ENCODE measurements around the gene CKS1B.
"Not testable (repeated sequence)": the region's sequence is repeated elsewhere in the genome, so short reads cannot be mapped to it uniquely, and the experiment has no call there.

CKS1B gene

DNA sequence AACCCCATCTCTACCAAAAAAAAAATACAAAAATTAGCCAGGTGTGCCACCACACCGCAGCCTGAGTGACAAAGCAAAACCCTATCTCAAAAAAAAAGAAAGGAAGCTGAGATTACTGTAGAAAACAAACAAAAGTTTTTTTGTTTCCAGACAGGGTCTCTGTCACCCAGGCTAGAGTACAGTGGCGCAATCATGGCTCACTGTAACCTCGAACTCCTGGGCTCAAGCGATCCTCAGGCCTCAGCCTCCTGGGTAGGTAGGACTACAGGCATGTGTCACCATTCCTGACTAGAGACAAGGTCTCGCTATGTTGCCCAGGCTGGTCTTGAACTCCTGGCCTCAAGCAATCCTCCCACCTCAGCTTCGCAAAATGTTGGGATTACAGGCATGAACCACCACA, 10.1 kb upstream of the CKS1B start:
- no peak for DNase-seq (ENCODE audit: low read depth)

DNA sequence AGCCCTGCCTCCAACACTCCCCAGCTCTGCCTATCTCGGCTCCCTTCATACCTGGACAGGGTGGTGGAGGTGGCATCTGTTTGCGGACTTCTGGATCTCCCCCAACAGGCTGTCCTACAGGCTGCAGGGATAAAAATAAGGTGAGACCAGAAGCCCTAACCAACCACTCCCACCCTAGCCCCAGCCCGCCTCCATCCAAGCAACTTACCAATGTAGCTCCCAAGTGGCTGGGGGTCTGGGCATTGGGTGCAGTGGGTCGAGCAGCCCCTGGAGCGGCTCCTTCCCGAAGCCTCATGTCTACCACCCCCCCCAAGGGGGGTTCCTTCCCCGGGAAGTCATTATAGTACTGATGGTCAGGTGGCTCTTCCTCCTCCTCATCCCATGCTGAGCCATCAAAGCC, 8.4 kb upstream of the CKS1B start:
- no peak for DNase-seq (ENCODE audit: low read depth)

DNA sequence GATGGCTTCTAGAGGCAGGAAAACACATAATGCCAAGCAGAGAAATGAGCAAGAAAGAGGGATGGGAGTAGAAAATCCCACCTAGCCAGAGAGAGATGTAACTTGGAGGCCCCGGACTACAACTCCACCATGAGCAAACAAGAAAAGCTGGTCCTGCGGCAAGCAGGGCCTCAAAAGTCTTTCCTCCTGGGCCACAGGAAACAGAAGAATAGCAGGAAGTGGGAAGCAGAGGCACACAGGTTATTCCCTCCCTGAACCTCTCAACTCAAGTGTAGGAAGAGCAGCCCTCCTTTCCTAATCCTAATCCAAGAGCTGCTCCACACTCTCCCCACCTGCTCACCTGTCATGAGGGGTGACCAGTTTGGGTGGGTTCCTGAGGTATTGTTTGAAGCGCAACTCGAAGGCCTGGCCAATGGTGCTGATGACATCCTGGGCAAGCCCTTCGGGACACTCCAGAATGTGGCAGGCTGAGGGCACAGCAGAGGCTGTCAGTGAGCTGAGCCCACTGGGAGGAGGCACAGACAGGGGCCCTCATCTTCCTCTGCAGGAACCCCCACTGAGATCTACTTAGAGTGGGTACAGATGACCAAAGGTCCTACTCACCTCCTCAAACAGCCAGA, 7.0 kb upstream of the CKS1B start:
- no peak for DNase-seq (ENCODE audit: low read depth)

DNA sequence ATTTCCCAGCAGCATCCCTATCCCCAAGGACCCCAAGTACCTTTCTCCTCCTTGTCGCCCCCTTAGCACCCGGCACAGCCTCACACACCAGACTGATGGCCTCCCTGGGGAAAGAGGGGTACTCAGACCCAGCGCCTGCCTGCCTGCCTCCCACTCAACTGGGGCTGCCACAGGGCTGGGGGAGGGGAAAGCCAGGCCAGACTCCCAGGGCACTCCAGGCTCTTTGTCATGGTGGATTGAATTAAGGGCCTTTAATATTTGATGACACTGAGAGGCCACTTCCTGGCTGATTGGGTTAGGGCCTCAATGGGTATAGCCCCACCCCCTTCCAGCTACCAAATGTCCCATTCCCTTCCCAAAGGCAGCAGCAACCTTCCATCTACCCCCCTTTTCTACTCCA, 5.8 kb upstream of the CKS1B start:
- no peak for DNase-seq (ENCODE audit: low read depth)

DNA sequence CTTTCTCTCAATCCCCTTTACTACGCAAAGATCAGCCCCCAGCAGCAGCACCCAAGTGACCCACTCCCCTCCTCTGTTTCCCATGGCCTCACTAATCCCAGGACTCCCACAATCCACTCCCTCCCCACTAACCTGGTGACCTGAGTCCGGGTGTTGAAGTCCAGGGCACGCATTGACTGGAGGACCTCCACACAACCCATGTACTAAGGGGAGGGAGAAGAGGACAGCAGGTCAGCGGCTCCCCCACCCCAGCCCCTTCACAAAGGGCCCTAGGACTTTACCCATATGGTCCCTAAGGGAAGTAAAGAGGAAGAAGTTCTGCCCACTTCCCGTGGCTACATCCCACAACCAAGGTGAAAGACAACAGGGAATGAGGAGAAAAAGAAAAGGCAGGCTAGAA, 5.2 kb upstream of the CKS1B start:
- no peak for DNase-seq (ENCODE audit: low read depth)

DNA sequence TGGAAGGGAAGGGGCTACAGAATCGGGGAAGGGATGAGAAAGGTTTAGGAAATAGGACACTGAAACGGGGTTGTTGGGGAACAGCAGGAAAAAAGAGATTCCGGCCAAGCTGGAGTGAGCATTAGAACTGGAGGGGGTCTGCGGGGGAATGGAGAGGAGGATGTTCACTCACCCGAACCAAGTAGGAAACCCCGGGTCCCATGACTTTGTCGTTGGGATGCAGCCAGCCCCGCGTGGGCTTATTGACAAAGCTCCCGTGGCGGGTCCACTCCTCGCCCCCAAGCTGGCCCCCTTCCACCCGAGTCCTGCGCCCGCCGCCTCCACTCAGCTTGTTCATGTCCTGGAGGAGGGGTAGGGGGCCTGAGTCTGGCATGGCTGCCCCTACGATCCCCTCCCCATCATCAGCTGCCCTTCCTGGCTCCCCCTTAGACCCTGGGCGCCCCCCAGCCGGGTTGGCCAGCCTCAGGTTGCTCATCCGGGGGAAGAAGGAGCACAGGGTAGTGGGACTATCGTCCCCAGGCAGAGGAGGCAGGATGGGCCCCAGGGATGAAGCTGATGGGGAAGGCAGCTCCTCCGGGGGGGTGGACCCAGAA, 4.5 kb upstream of the CKS1B start:
- DNase-seq (ENCODE audit: low read depth) = no peak

DNA sequence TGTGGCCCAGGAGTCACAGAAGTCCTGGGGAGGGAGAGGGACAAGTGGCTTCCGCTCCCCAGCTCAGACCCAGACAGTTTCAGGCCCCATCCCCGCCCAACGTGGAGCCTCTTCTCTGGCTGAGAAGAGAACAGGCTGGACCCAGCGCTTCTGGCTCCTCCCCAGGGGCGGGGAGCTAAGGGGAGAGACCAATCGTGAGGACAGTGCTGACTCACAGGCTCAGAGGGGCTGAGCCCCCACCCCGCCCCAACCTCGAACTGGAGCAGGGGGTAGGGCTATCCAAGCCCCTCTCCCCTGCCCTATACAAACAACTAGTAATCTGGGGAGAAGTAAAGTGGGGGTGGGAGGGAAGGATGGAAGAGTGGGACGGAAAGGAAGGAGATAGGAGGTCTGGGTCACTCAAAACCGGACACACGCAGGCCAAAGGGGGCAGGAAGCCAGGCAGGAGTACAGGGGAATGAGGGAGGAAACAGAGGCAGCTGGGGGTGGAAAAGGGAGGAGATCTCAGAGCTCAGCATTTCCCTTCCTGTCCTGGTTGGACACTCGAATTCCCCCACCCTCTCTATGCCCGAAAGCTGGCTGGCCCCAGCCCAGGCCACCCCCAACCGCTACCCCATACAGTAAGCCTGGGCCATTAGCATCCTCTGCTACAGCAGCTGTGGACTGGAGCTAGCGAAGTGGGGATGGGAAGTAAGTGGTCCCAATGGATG, 3.7 kb upstream of the CKS1B start, which contains the start of gene SHC1:
SHC1 (minus strand) TSS at position 117 of the 710 bp plus-strand sequence. CDS start 221 bp downstream, outside the sequence.
- DNase-seq (ENCODE audit: low read depth) = peak; percentile 87

DNA sequence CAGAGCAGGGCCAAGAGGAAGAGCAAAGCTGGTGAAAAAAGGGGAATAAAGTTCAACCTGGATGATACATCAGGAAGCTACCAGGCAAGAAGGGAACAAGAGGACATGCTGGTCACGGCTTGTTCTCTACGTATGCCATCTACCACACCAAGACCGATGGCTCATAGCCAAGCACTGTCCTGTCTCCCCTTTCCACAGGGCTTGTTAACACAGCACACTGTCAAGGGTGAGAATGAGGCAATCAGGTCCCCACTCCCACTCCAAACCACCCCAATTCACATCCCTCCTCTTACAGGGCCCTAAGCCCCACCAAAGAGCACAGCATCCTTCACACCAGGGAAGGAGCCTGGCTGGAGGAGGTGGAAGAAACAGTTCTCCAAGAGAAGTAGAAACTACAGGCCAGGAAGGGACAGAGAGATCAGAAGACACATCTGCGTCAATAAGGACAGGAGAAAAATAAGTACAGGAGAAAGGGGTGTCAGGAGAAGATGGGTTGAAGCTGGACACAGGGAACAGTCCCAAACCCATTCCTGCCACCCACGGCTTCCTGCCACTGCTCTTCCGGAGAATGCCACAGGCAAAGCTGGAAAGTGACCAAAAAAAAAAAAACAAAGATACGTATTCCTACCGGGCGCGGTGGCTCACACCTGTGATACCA, 3.0 kb upstream of the CKS1B start:
- DNase-seq (ENCODE audit: low read depth) = no peak

DNA sequence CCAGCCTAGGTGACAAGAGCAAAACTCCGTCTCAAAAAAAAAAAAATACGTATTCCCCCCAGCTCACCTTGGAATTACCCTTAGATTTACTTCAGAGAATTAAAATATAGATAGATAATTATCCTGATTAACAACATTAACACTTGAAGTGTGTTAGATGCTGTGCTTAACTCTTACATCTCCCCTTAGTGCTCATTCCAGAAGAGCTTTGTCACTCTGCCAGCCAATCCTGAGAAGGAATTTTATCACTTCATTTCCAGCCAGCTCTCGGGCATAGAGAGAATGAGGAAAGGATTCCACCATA, 2.3 kb upstream of the CKS1B start:
- DNase-seq (ENCODE audit: low read depth) = no peak

DNA sequence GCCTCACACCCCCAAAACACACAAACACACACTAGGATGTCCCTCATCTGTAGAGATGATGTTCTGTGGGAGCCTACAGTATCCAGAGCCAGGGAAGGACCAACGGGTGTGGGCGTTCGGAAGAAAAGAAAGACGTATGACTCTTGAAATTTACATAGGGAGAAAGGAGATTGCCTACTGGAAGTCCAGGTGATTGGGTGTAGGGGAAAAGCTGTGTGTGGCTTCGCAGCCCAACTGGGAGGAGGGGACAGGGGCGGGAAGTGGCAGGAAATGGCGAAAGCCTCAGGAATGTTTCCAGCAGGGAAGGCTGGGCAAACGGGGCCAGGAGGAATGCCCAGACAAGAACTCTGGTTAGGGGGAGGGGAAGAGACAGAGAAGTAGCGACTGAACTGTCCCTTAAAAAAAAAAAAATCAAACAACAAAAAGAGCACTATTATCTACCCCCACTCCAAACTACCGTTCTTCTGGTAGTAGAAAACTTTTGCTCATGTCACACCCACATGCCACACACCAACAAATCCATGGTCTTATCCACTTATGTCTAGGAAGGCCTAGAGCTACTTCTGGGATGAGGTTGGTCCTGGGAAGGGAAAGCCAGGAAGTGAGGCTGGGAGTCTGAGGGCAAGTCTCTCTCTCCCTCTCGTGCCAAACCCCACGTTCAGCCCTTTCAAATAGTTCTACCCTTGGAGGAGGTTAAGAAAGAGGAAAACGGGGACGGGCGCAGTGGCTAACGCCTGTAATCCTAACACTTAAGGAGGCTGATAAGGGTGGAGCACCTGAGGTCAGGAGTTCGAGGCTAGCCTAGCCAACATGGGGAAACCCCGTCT, 1.8 kb upstream of the CKS1B start:
- no peak for DNase-seq (ENCODE audit: low read depth)

DNA sequence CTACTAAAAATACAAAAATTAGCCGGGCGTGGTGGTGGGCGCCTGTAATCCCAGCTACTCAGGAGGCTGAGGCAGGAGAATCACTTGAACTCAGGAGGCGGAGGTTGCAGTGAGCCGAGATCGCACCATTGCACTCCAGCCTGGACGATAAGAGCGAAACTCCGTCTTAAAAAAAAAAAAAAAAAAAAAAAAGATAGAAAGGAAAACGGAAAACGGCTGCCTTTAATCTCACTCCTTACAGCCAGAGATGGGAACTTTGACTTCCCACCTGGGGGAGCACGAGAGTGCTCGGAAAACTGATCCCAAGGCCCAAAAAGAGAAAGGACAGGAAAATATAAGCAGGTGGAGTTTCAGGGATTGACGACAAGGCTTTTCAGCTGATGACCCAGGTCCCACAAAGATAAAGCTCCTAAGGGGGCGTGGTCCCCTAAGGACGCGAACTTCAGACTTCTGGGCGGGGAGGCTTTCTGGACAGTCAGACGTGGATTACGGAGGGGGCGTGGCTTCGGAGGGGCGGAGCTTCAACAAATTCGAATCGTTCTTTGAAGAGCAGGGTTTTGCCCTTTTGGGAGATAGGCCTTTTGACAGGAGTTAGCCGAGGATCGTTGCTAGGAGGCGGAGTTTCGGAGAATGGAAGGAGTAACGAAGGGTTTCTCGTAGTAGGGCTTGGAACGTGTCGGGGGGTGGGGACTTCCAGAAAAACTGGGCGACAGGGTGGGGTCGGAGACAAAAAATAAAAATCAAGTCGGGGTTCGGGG, 958 bp upstream of the CKS1B start:
- peak; percentile 89 for DNase-seq (ENCODE audit: low read depth)

DNA sequence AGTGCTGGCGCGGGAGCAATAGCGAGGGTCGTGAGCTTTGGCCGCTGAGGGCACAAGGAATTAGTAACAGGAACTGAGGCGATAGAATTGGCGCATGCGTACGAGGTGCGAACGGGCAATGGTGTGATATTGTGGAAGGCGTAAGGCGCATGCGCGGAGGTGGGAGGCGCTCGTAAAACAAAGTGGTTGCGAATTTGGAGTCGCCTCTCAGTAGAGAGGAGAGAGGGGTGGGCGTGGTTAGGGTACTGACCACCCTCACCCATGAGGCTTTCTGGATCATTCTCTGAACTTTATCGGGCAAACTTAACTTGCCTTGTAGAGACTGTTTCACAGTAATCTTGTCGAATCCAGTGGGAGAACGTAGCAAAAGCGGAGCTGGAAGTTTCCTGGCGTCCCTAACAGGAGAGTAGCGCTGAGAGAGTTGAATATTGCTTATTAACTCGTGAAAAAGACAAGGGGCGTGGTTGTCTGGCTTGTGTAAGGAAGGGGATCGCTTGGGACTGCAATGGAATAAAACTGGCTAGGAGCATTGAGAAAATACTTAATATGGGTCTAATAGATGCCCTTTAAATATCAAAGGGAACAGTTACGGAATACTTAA, 427 bp downstream of the CKS1B start:
- peak; percentile 91 for DNase-seq (ENCODE audit: low read depth)

DNA sequence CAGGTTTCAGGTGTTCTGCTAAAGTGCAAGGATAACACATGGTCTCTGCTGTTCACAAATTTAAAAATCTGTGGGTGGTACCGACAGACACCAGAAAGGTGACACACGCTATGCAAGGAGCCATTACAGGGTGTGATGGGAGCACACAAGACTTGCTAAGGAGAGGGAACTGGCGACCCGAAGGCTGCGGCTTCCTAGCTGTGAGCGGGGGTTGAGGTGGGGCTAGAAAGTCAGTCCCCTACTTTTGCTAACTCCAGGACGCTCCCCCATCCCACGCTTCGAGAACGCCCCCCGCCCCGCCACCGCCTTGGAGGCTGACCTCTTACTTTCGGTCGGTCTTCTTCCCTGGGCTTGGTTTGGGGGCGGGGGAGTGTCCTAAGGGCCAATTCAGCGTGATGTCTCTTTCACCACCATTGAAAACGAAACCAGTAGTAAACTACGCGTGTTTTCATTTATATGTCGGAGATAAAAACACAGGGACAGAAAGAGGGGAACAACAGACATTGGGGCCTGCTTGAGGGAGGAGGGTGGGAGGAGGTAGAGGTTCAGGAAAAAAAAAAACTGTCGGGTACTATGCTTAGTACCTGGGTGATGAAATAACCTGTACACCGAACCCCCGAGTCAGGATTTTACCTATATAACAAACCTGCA, 1.1 kb downstream of the CKS1B start:
- no peak for DNase-seq (ENCODE audit: low read depth)

DNA sequence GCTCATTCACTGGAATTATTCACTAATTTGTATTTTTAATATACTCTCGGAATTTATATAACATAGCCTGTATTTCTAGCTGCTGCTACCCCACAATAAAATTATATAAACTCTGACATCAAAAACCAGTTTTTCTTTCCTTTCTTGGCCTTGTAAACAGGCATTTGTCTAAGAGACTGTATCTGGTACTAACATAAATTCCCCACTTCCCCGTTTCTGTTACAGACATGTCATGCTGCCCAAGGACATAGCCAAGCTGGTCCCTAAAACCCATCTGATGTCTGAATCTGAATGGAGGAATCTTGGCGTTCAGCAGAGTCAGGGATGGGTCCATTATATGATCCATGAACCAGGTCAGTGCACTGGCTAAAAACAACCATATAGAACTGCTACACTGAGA, 3.3 kb downstream of the CKS1B start:
- DNase-seq (ENCODE audit: low read depth) = not testable (repeated sequence)

DNA sequence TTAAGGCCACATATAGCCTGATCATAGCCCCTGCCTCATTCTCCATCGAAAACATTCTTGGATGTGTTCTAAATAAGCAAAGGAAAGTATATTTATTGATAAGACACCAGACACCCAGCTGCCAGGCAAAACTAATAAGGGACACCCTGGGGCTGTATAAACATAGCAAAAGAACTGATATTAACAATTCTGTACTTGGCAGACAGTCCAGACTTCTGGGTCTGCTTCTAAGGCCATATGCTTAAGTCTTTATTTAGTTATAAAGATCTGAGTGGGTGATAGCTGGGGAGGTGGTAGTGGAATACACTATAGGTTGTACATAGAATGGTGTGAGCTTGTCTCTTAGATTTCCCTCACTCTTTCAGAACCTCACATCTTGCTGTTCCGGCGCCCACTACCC, 3.9 kb downstream of the CKS1B start:
- no peak for DNase-seq (ENCODE audit: low read depth)

DNA sequence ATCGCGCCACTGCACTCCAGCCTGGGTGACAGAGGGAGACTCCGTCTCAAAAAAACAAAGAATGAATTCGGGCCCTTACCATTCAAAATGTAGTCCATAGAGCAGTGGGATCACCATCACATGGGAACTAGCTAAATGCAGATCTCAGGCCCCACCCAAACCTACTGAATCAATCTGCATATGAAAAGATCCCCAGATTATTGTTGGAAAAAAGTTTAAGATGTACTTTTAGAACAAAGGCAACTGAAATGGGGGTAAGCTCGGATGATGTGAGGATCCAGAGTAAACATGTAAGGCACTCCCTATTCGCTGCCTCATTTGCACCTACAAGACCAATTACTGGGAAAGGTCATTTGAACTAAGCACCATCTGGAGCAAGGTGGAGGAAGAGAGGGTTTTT, 7.9 kb downstream of the CKS1B start:
- no peak for DNase-seq (ENCODE audit: low read depth)

DNA sequence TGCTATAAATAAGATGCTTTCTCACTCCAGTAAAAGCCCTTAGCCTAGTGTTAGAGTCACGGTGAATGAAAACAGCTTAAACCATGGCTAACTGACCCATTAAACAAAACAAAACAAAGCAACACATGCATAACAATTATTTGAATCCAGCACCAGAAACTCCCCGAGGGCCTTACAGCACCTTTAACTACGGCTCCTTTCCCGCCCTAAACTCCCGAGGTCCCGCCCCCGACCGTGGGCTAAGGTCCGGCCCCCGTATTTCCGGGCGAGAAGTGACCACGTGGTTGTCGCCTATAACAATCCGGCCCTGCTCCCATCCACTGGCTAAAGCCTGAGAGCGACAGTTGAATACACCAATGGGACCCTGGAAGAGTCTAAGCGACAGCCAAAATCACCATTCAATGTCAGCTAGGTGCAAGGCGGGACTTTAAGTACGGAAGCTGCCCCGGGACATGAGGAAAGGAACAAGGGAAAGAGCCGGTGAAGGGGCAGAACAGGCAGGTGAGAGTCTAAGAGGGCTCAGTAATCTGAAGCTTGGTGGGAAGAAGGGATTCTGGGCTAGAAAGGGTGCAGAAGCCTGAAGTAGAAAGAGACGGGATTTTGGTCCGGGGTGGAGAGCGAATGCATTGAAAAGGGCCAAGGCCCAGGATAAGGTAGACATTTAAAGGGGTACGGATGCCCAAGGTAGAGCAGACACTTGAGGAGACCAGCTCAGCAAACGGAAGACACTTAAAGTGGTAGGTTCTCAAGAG, 8.6 kb downstream of the CKS1B start, which contains the start of gene FLAD1:
FLAD1 (plus strand) TSS at position 448 of the 752 bp plus-strand sequence. CDS start 351 bp downstream, outside the sequence.
- DNase-seq (ENCODE audit: low read depth) = peak; percentile 99

DNA sequence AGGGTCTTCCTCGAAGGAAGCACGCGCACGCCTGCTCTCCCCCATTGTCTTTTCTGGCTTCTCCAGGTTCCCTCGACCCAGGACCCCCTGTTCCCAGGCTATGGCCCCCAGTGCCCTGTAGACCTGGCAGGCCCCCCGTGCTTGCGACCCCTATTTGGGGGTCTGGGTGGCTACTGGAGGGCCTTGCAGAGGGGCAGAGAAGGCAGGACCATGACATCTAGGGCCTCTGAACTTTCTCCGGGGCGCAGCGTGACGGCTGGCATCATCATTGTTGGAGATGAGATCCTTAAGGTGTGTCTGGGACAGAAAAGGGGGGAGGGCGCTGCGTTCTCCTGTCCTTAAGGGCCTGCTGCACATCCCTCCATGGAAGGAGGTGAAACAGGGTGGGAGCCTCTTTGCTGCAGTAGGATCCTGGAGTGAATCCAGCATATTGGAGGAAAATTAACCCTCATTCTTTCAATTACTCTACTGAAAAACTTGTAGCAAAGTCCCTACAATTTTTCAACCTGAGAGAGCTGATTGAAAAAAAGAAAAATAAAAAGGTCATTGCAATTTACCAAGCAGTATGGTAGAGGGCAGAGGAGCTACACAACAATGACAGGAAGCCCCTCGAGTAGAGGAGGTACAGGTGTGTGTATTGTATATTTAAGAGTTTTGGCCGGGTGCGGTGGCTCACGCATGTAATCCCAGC, 9.4 kb downstream of the CKS1B start:
- DNase-seq (ENCODE audit: low read depth) = no peak

DNA sequence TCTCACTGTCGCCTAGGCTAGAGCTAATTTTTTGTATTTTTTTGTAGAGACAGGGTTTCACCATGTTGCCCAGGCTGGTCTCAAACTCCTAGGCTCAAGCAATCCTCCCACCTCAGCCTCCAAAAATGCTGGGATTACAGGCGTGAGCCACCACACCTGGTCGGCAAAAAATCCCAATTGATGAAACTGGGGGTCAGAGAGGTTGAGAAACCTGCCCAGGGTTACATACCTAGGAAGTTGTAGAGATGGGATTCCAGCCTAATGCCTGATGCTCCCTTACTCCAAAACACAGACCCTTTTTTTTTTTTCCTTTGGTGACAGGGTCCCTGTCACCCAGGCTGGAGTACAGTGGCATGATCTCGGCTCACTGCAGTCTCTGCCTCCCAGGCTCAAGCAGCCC, 12.3 kb downstream of the CKS1B start:
- DNase-seq (ENCODE audit: low read depth) = not testable (repeated sequence)
